Brain microvascular endothelial cell (primary cell): ENCODE data around the gene TMEM187.

Experiments
- DNase-seq: peaks from one replicate; pipeline ENCODE4 v3.0.0-alpha.2; 2020
- H3K27ac ChIP-seq: fragments of 250-450 bp; sonication (Bioruptor Pico); 2 replicates; pipeline ENCODE4 v1.5.1; 2020; ENCODE audit warnings: mild to moderate bottlenecking, moderate library complexity
- H3K27me3 ChIP-seq: fragments of 250-450 bp; sonication (Bioruptor Pico); replicated peaks from 2 replicates; pipeline ENCODE4 v1.5.1; 2020; ENCODE audit warnings: mild to moderate bottlenecking
- H3K36me3 ChIP-seq: fragments of 250-450 bp; sonication (Bioruptor Pico); replicated peaks from 2 replicates; pipeline ENCODE4 v1.5.1; 2020; ENCODE audit warnings: mild to moderate bottlenecking
- H3K4me3 ChIP-seq: 2 replicates; pipeline ENCODE4 v1.5.1; 2011; ENCODE audit warnings: low read depth, mild to moderate bottlenecking, control low read depth, low read length, moderate library complexity
- in situ Hi-C: cut with HindIII; loops from 2 replicates; pipeline ENCODE4 v1.10.0; 2017; ENCODE audit warnings: low sequenced_read_pairs, low pct_ligation_motif_present
- TF ChIP-seq, protein P1 (sequence below): IDR thresholded peaks from 2 replicates; pipeline ENCODE4 v1.5.1; 2011; ENCODE audit warnings: low read depth, mild to moderate bottlenecking, moderate library complexity, low read length, control low read depth, inconsistent platforms; ENCODE audit errors: missing control alignments

Gene TMEM187

DNA sequence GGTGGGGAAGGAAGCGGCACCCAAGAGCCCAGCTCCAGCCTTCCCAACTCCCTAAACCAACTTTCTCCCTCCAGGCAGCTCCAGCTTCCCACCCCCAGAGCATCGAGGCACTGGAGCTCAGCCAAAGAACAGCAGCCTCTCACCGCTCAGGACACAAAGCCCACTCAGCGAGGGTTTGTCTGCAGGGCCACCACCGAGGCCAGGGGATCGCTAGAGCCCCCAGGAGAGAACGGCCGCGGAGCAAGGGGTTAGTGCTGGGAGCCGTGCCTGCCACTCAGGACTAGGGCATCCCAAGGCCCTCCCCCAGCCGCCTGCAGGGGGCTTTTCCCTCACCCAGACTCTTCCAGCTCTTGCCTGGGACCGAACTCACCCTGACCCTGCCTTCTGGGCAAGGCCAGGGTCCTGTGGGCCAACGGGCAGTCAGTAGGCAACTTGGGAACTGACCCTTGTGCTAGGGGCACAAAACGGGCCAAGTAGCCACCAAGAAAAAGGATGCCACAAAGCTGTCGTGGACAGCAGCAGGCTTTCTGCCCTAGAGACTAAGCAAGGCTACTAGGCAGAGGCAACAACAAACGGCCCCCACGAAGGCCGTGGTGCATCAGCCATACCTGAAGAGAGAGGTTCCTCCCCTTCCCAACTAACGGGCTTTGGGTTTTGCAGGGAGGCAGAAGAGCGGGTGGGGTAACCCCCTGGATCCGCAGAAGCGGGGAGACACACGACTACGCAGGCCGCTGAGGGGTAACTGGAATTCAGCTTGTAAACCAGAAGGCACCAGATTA is 3.2 kb upstream of the TMEM187 start:
- in situ Hi-C loops, result no loop called here
- TF ChIP-seq, protein P1, sequence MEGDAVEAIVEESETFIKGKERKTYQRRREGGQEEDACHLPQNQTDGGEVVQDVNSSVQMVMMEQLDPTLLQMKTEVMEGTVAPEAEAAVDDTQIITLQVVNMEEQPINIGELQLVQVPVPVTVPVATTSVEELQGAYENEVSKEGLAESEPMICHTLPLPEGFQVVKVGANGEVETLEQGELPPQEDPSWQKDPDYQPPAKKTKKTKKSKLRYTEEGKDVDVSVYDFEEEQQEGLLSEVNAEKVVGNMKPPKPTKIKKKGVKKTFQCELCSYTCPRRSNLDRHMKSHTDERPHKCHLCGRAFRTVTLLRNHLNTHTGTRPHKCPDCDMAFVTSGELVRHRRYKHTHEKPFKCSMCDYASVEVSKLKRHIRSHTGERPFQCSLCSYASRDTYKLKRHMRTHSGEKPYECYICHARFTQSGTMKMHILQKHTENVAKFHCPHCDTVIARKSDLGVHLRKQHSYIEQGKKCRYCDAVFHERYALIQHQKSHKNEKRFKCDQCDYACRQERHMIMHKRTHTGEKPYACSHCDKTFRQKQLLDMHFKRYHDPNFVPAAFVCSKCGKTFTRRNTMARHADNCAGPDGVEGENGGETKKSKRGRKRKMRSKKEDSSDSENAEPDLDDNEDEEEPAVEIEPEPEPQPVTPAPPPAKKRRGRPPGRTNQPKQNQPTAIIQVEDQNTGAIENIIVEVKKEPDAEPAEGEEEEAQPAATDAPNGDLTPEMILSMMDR, result peak; percentile 17

DNA sequence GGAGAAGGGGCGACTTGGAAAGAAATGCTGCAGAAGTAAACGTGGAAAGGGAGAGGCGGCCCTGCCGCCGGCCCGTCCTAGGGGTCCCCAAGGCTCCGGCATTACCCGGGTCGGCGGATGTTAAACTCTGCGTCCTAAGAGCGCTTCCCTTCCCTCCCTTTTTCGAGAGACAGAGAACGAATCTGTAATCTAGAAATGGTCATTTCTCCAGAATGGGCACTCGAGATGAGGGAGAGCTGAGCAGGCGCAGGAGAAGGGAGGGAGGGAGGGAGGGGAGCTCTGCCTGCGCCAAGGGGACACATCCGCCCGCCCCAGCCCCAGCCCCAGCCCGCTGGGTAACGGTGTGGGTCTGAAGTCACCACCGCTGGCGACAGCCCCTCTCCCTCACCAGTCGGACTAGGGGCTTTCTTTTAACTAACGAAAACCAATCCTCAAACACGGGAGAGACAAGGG is 2.6 kb upstream of the TMEM187 start:
- Histone ChIP-seq H3K4me3 (peak overlapping the region; percentile 87), H3K36me3 (no peaks in the 10 kb centered on the region), H3K27me3 (no peaks in the 10 kb centered on the region), H3K27ac (no peak overlapping the region)
- TF ChIP-seq, protein P1, result no peak
- DNase-seq, result no peak
- in situ Hi-C loops, result no loop called here

More for the DNA sequence above, 3.2 kb upstream of the TMEM187 start:
- Histone ChIP-seq H3K27ac (no peak overlapping the region), H3K4me3 (peak overlapping the region; percentile 87), H3K27me3 (no peaks in the 10 kb centered on the region), H3K36me3 (no peaks in the 10 kb centered on the region)
- DNase-seq, result no peak

DNA sequence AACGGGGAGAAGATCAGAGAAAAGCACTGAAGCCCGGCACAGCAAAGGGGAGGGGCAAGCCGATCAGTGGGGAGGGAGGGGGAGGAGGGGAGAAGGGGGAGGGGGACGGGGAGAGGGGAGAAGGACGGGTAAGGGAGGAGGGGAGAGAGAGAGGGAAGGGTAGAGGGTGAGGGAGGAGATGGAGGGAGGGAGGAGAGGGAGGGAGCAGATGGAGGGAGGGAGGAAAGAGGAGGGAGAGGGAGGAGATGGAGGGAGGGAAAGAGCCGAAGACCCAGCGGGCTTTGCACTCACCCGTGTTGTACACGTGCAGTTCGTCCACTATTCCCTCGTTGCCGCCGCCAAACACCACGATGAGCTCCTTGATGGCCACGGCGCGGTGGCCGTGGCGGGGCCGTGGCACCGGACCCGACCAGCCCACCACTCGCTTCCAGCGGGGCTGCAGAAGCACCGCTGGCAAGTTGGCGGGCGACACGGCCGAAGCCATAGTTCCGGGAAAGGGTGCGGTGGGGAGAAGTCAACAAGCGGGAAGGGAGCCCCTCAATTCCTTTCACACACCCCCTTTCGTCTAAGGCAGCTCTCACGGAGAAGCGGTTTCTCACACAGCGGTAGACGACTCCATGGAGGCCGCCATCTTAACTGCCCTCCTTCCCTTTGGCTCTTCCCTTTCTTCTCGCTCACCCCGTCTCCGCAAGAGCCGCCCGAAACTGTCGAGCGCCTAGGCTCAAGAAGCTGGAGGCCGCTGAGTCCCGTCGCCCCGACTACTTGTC is 2.0 kb upstream of the TMEM187 start:
- TF ChIP-seq, protein P1, result no peak
- H3K27ac ChIP-seq, result peak overlapping the region; percentile 98
- in situ Hi-C loops, result no loop called here
- no peaks in the 10 kb centered on the region for H3K27me3 ChIP-seq
- no peaks in the 10 kb centered on the region for H3K36me3 ChIP-seq
- peak; percentile 35 for DNase-seq
- peak overlapping the region; percentile 87 for H3K4me3 ChIP-seq

DNA sequence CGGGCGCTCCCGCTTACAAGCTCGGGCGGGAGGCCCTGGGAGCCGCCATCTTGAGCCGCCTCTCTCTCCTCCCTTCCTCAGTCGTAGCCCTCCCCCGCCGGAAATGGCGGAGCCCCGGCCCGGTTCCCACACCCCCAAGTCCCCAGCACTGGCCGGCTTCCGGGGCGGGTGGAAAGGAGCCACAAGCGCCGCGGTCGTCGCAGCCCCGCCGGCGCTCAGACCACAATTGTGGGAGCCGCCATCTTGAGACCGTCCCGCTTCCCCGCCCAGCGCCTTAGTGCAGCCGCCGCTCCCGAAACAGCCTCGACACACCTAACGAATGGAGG is 1.5 kb upstream of the TMEM187 start:
- Histone ChIP-seq H3K36me3 (no peaks in the 10 kb centered on the region), H3K4me3 (peak overlapping the region; percentile 87), H3K27ac (peak overlapping the region; percentile 98), H3K27me3 (no peaks in the 10 kb centered on the region)
- in situ Hi-C loops, result no loop called here
- TF ChIP-seq, protein P1, result no peak
- DNase-seq, result peak; percentile 82

DNA sequence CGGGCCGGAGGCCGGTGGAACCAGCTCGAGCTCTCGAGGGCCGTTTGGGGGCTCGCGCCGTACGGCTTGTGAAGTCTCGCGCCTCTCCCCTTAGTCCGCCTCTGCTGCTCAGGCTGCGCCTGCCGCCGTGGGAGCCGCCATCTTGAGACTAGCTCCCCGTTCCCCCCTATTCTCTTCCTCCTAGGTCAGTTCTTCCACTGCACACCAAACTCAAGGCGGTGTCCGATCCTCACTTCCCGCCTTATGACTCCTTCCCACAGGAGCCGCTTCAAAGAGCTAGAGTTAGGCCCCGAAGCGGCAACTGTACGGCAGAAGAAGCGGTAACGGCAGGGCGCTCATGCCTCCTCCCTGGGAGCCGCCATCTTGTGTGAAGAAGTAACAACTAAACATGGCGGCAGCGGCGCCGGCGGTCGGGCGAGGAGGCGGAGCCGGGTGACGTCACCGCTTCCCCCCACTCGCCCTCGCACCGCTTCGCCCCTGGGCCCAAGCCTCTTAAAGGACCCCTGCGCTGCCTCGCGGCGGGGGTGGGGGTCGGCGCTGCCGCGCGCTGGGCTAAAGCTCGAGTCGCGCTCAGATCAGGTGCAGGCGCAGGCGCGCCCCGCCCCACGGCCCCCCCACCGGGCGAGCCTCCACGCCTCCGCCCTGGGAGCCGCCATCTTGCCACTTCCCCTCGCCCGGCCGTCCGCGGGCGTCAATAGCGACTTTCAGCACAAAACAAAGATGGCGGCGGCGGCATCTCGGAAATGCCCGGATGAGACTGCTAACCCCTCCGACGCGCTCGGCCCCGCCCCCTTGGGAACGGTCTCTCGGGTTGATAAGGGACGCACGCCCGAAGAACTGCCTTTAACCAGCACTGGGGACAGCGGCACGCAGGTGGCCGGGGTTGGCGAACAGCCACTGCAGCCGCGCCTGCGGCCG is 845 bp upstream of the TMEM187 start, which contains the start of gene HCFC1:
TSS of gene HCFC1 (minus strand) at position 369 of the 918 bp plus-strand sequence. CDS start 978 bp downstream, outside the sequence.
- H3K27me3 ChIP-seq, result no peaks in the 10 kb centered on the region
- TF ChIP-seq, protein P1, result no peak
- peak within 1 kb of the TSS; percentile 98 for H3K27ac ChIP-seq
- peak; percentile 81 for DNase-seq
- peak within 1 kb of the TSS; percentile 87 for H3K4me3 ChIP-seq
- in situ Hi-C loops, result no loop called here
- no peaks in the 10 kb centered on the region for H3K36me3 ChIP-seq
